ENCODE measurements around the gene PCARE. TPM values are rescaled to one million over a fixed set of nuclear protein-coding genes. Genes with fewer than 3 reads are reported as not detected.

PCARE gene
- total and polyA plus RNA-seq, 3 donors from 2014 or later, result 0.06 to 1.0 (median 0.76) TPM

DNA sequence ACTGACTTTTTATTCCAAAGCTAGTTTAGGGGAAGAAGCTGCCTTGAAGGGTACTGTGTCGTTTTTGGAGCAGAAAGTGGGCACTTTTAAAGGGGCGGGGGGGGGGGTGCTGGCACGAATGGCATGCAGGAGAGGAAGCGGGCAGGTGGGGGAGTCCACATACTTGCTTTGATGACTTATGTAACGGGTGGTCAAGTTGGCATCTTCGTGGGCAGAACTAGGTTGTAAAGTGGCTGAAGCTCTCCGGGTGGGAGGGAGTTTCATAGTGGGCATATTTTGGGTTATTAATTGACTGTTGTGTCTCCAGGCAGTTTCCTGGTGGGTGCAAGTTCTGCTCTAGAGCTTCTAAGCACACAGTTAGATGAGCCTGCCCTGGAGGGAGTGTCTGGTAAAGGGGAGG lies 19.9 kb downstream of the PCARE start:
- DNase-seq, result no peak
- WGBS, 2 donors, result 66 to 71% methylated on average over 6 to 7 of the region's 7 CpGs
- H3K27ac ChIP-seq, result no peak overlapping the region

DNA sequence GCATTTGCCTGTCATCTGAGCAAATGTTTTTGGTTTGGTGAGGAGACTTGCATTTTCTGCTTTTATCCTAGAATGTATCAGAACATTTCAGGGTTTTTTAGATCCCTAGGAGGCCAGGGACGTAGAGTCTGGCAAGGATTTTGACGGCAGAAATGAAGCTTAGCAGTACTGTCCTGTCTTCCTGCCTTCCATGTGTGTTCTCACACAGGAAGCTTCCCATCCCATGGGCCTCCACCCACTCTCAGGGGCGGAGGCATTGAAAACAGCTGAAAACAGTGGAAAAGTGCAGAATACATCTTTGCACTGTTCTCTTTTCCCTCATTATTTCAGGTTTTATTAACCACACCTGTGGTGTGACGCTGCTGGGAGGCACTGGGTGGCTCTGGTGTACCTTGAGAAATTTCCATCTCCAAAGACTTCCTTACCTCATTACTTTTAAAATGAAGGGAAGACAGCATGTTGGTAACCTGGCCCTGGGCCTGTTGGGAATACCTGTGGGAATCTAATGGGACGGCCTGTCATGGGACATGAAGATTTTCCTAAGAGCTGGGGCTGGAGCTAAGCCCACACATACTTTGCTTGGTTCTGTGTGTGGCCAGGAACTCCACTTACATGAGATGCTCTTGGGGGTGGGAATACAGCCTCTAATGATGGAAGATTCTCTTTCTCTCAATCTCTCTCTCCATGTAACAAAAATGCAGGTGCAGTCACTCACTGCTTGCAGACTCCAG lies 20.5 kb downstream of the PCARE start:
- 54 to 56% methylated on average over 5 of the region's 5 CpGs for WGBS, 2 donors
- intact Hi-C loops (cut with DNase I; ENCODE audit: low total_unique reads), result no loop called here
- no peak for DNase-seq
- TF ChIP-seq CTCF (IDR thresholded peaks at IDR 0.05) (no peak), POLR2A (IDR thresholded peaks at IDR 0.05) (no peak)
- Histone ChIP-seq H3K27me3 (no peaks in the 10 kb centered on the region), H3K27ac (peak overlapping the region in 1 of 2 donors; percentile 15), H3K36me3 (ENCODE audit: low read depth, missing control alignments) (no peaks in the 10 kb centered on the region), H3K4me1 (no peaks in the 10 kb centered on the region), H3K9me3 (no peaks in the 10 kb centered on the region), H3K4me3 (no peak overlapping the region)

More for the DNA sequence above, 19.9 kb downstream of the PCARE start:
- no peak overlapping the region for H3K4me3 ChIP-seq
- H3K27me3 ChIP-seq, result no peaks in the 10 kb centered on the region
- H3K4me1 ChIP-seq, result no peaks in the 10 kb centered on the region
- TF ChIP-seq CTCF (IDR thresholded peaks at IDR 0.05) (no peak), POLR2A (IDR thresholded peaks at IDR 0.05) (no peak)
- H3K9me3 ChIP-seq, result no peaks in the 10 kb centered on the region
- H3K36me3 ChIP-seq (ENCODE audit: low read depth, missing control alignments), result no peaks in the 10 kb centered on the region
- intact Hi-C loops (cut with DNase I; ENCODE audit: low total_unique reads), result no loop called here

- WGBS, 2 donors, result 79 to 84% methylated on average over 7 of the region's 7 CpGs
- TF ChIP-seq CTCF (IDR thresholded peaks at IDR 0.05) (no peak), POLR2A (IDR thresholded peaks at IDR 0.05) (no peak)
- intact Hi-C loops (cut with DNase I; ENCODE audit: low total_unique reads), result no loop called here
- peak overlapping the region in 1 of 2 donors; percentile 15 for H3K27ac ChIP-seq
- H3K4me1 ChIP-seq, result no peaks in the 10 kb centered on the region
- H3K36me3 ChIP-seq (ENCODE audit: low read depth, missing control alignments), result no peaks in the 10 kb centered on the region
- no peak overlapping the region for H3K4me3 ChIP-seq
- H3K9me3 ChIP-seq, result no peaks in the 10 kb centered on the region
- no peak for DNase-seq
- H3K27me3 ChIP-seq, result no peaks in the 10 kb centered on the region
These were observed 21.1 kb downstream of the PCARE start for GRCh38 chr2:29053223-29053622.

GRCh38 chr2:29052807-29053206 lies 21.5 kb downstream of the PCARE start:
- H3K4me3 ChIP-seq, result no peak overlapping the region
- no peaks in the 10 kb centered on the region for H3K36me3 ChIP-seq (ENCODE audit: low read depth, missing control alignments)
- H3K9me3 ChIP-seq, result no peaks in the 10 kb centered on the region
- no peak for DNase-seq
- H3K27ac ChIP-seq, result no peak overlapping the region
- intact Hi-C loops (cut with DNase I; ENCODE audit: low total_unique reads), result no loop called here
- 70 to 76% methylated on average over 6 of the region's 6 CpGs for WGBS, 2 donors
- H3K27me3 ChIP-seq, result no peaks in the 10 kb centered on the region
- no peaks in the 10 kb centered on the region for H3K4me1 ChIP-seq
- TF ChIP-seq POLR2A (IDR thresholded peaks at IDR 0.05), result no peak
- no peak for TF ChIP-seq CTCF (IDR thresholded peaks at IDR 0.05)

DNA sequence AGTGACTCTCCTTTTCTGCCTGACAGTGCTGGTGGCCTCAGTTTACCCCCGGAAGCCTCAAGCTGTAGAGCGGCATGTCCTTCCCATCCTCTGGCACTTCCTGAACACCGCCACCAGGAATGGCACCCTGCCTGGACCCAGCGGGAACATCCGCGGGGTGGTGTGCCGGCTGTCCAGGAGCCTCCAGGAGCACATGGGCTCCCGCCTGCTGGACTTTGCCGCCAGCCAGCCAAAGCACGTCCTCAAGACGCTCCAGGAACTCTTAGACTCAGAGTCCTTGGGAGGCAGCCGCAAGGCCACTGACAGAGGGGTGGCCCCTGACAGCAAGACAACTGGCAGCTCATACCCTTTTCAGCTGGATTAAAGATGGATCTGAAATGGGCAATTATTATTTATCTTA lies 22.6 kb downstream of the PCARE start:
- Histone ChIP-seq H3K4me1 (no peaks in the 10 kb centered on the region), H3K27ac (no peak overlapping the region), H3K27me3 (no peaks in the 10 kb centered on the region), H3K9me3 (no peaks in the 10 kb centered on the region), H3K36me3 (ENCODE audit: low read depth, missing control alignments) (no peaks in the 10 kb centered on the region), H3K4me3 (no peak overlapping the region)
- DNase-seq, result no peak
- 86 to 93% methylated on average over 6 to 12 of the region's 12 CpGs for WGBS, 2 donors
- intact Hi-C loops (cut with DNase I; ENCODE audit: low total_unique reads), result no loop called here
- no peak for TF ChIP-seq CTCF (IDR thresholded peaks at IDR 0.05)
- no peak for TF ChIP-seq POLR2A (IDR thresholded peaks at IDR 0.05)
